DND-41 (cell line): ENCODE measurements around the gene RAD18.

Source experiments
- ATAC-seq: fragments of 200-7000 bp; cut with Tn5 transposase; 3 replicates; pipeline ENCODE4 v1.9.1; 2021; ENCODE audit warnings: low read depth; ENCODE audit not compliant: insufficient read depth
- DNase-seq: peaks from one replicate; pipeline ENCODE4 v3.0.0-alpha.2; 2020
- H2AFZ ChIP-seq: 2 replicates; pipeline ENCODE4 v1.6.0; 2012; ENCODE audit warnings: low read depth, low read length
- H3K27ac ChIP-seq: 2 replicates; pipeline ENCODE4 v1.5.1; 2012; ENCODE audit warnings: low read length, inconsistent platforms
- H3K27me3 ChIP-seq: fragments of 200-600 bp; sonication (generic); 2 replicates; pipeline ENCODE4 v1.6.0; 2012; ENCODE audit warnings: low read length, mild to moderate bottlenecking, inconsistent platforms; ENCODE audit not compliant: insufficient read depth, poor library complexity
- H3K36me3 ChIP-seq: 2 replicates; pipeline ENCODE4 v1.5.1; 2012; ENCODE audit warnings: low read length, inconsistent platforms; ENCODE audit not compliant: insufficient read depth
- H3K4me1 ChIP-seq: 2 replicates; pipeline ENCODE4 v1.5.1; 2012; ENCODE audit warnings: mild to moderate bottlenecking, low read length; ENCODE audit not compliant: insufficient read depth
- H3K4me2 ChIP-seq: 2 replicates; pipeline ENCODE4 v1.6.0; 2012; ENCODE audit warnings: mild to moderate bottlenecking, moderate library complexity, low read length, inconsistent platforms; ENCODE audit not compliant: insufficient read depth
- H3K4me3 ChIP-seq, 2 experiments: fragments of 200-600 bp in 1 of 2; shearing (Covaris generic) in 1 of 2; 2 replicates each; pipeline ENCODE4 v1.5.1; 2012 to 2016; ENCODE audit warnings: inconsistent platforms in 2 of 2, low read length in 2 of 2, mild to moderate bottlenecking in 2 of 2, low read depth in 1 of 2, moderate library complexity in 1 of 2
- H3K79me2 ChIP-seq: 2 replicates; pipeline ENCODE4 v1.6.0; 2012; ENCODE audit warnings: low read length, inconsistent platforms; ENCODE audit not compliant: insufficient read depth
- H3K9ac ChIP-seq: 2 replicates; pipeline ENCODE4 v1.6.0; 2012; ENCODE audit warnings: low read depth, mild to moderate bottlenecking, inconsistent platforms, low read length, moderate library complexity
- H3K9me3 ChIP-seq: 2 replicates; pipeline ENCODE4 v1.5.1; 2012; ENCODE audit warnings: low read length, moderate library complexity, mild to moderate bottlenecking, inconsistent platforms; ENCODE audit not compliant: insufficient read depth, severe bottlenecking
- H4K20me1 ChIP-seq: 2 replicates; pipeline ENCODE4 v1.6.0; 2012; ENCODE audit warnings: low read length; ENCODE audit not compliant: insufficient read depth
- EZH2 ChIP-seq: IDR thresholded peaks from 3 replicates; pipeline ENCODE4 v1.6.1; 2012; ENCODE audit warnings: borderline replicate concordance, low read depth, mild to moderate bottlenecking, moderate library complexity, low read length, inconsistent platforms; ENCODE audit not compliant: severe bottlenecking
- TF ChIP-seq, protein P1 (sequence below): IDR thresholded peaks from 2 replicates; pipeline ENCODE4 v1.5.1; 2012; ENCODE audit warnings: borderline replicate concordance, low read length, moderate library complexity, mild to moderate bottlenecking; ENCODE audit not compliant: poor library complexity, severe bottlenecking; ENCODE audit errors: extremely low read depth

Gene RAD18

DNA sequence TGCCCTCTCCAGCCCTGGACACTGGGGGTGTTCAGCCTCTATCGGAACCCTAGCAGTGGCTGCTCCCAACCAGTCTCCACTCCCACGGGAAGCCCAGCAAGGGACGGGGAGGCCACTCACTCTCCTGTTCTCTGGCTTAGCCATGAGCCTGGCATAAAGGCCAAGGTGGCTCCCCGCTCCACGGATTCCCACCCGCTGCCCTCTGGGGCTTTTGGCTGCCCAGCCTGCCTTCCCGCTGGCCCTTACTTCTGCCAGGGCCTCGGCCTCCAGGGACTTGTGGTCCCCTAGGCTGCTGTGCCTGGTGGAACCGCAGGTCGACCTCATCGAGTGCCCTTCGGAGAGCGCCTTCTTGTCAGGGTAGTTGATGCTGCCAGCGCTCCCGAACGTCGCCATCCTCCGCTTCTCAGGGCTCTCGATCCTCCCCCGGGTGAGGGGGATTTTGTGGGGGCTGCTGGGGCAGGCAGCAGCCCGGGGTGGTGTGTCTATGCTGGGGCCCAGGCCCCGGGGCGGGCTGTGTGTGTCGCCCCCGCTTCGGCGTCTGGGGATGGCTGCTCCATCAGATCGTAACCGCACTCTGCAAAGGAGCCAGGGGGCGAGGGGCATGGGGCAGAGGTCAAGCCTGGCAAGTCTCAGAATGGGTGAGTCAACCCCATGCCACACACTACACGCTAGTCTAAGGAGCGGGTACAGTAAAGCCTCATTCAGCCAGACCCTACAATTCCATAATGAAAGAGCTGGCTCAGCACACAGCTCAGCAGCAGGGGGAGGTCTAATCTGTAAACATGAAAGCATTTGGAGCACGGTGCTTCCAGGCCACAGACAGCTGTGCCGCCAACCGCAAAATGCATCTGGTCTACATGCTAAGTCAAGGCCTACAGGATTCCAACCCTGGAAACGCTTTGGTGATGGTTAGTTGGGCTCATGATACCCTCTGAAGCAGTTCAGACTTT, 27.3 kb upstream of the RAD18 start:
- no peak for TF ChIP-seq EZH2
- TF ChIP-seq, protein P1, sequence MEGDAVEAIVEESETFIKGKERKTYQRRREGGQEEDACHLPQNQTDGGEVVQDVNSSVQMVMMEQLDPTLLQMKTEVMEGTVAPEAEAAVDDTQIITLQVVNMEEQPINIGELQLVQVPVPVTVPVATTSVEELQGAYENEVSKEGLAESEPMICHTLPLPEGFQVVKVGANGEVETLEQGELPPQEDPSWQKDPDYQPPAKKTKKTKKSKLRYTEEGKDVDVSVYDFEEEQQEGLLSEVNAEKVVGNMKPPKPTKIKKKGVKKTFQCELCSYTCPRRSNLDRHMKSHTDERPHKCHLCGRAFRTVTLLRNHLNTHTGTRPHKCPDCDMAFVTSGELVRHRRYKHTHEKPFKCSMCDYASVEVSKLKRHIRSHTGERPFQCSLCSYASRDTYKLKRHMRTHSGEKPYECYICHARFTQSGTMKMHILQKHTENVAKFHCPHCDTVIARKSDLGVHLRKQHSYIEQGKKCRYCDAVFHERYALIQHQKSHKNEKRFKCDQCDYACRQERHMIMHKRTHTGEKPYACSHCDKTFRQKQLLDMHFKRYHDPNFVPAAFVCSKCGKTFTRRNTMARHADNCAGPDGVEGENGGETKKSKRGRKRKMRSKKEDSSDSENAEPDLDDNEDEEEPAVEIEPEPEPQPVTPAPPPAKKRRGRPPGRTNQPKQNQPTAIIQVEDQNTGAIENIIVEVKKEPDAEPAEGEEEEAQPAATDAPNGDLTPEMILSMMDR: no peak

DNA sequence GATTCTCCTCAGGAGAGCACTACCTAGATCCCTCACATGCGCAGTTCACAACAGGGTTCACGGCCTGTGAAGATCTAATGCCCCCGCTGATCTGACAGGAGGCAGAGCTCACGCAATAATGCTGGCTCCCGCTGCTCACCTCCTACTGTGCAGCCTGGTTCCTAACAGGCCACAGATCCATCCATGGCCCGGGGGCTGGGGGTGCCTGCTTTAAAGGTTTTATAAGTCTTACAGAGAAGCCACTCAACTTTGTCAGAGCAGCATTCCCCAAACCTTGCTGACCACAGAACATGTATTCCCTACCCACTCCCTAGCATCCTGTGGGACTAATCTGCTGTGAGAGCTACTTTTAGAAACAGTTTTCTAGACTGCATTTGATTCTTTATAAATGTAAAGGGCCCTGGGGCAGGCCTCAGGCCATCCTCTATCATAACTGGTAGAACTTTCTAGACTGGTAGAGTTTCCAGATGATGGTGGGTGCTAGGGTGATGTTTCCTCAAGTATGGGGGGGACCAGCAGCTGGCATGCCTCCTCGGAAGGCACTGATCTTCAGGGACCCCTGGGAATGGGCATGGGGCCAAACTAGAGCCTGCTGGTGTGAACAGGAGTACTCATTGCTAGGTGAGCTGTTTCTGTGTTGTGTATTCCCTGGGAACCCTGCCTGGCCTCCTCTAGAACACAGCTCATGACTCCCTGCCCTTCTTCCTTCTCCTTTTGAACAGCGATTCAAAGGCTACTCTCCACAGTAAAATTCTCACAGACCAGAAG, 25.7 kb upstream of the RAD18 start:
- no peak overlapping the region for H3K4me3 ChIP-seq
- no peak overlapping the region for H3K9ac ChIP-seq
- H2AFZ ChIP-seq: no peak overlapping the region
- no peaks in the 10 kb centered on the region for H3K79me2 ChIP-seq
- no peaks in the 10 kb centered on the region for H3K27me3 ChIP-seq
- H3K27ac ChIP-seq: no peak overlapping the region
- H4K20me1 ChIP-seq: no peaks in the 10 kb centered on the region
- TF ChIP-seq, protein P1: no peak
- TF ChIP-seq EZH2: no peak
- H3K4me2 ChIP-seq: no peak overlapping the region
- H3K36me3 ChIP-seq: no peaks in the 10 kb centered on the region
- DNase-seq (no peak), ATAC-seq (no peak)
- H3K9me3 ChIP-seq: no peaks in the 10 kb centered on the region
- no peaks in the 10 kb centered on the region for H3K4me1 ChIP-seq

More for the DNA sequence above, 27.3 kb upstream of the RAD18 start:
- Histone ChIP-seq H3K79me2 (no peaks in the 10 kb centered on the region), H3K4me3 (no peak overlapping the region), H3K4me1 (no peaks in the 10 kb centered on the region), H3K9me3 (no peaks in the 10 kb centered on the region), H3K27ac (no peak overlapping the region), H3K9ac (no peak overlapping the region), H3K27me3 (no peaks in the 10 kb centered on the region), H3K36me3 (no peaks in the 10 kb centered on the region), H2AFZ (no peak overlapping the region), H3K4me2 (no peak overlapping the region), H4K20me1 (no peaks in the 10 kb centered on the region)
- no peak for DNase-seq
- no peak; the same call in 2 of the 3 replicates for ATAC-seq

DNA sequence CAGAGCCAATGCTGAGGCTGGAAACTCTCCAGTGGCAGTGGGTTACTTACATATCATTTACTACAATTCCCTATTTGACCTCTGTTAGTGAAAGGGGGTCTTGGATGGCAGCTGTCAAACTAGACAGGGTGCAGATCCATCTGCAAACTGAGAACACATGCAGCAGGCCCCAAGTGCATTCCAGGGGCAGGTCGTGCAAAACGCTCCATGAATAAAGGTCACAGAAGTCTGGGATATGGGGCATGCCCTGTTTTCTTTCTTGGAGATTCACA, 25.0 kb upstream of the RAD18 start:
- Histone ChIP-seq H3K9ac (no peak overlapping the region), H3K27me3 (no peaks in the 10 kb centered on the region), H3K4me1 (no peaks in the 10 kb centered on the region), H3K9me3 (no peaks in the 10 kb centered on the region), H3K79me2 (no peaks in the 10 kb centered on the region), H3K36me3 (no peaks in the 10 kb centered on the region), H3K4me2 (no peak overlapping the region), H3K27ac (no peak overlapping the region), H3K4me3 (no peak overlapping the region), H2AFZ (no peak overlapping the region), H4K20me1 (no peaks in the 10 kb centered on the region)
- no peak for DNase-seq
- no peak for ATAC-seq
- TF ChIP-seq EZH2: no peak
- TF ChIP-seq, protein P1: no peak
